Thyroid gland (tissue), 4 donors: ENCODE data around the gene PRM3.

Experiments
- CTCF ChIP-seq, 6 experiments: fragments of 200-600 bp in 3 of 6; fragments of 450-650 bp in 3 of 6; sonication (generic) in 3 of 6; IDR thresholded peaks; one replicate each; pipeline ENCODE4 v1.5.1; 2016 to 2019; ENCODE audit warnings: antibody characterized with exemption in 6 of 6, mild to moderate bottlenecking in 2 of 6, inconsistent platforms in 1 of 6, moderate library complexity in 1 of 6
- POLR2A ChIP-seq, 2 donors: fragments of 450-650 bp; IDR thresholded peaks; one replicate each; pipeline ENCODE4 v1.6.1; 2017; ENCODE audit warnings: antibody characterized with exemption in 2 of 2, mild to moderate bottlenecking in 2 of 2, moderate library complexity in 1 of 2

GRCh38 chr16:11296706-11297491, 23.5 kb upstream of the PRM3 start:
- TF ChIP-seq CTCF (IDR thresholded peaks at IDR 0.05), result no peak
- TF ChIP-seq POLR2A (IDR thresholded peaks at IDR 0.05), result no peak
